ENCODE data around the gene GPR34.
"Not testable (repeated sequence)": the region's sequence is repeated elsewhere in the genome, so short reads cannot be mapped to it uniquely, and the experiment has no call there.

GPR34 gene, protein sequence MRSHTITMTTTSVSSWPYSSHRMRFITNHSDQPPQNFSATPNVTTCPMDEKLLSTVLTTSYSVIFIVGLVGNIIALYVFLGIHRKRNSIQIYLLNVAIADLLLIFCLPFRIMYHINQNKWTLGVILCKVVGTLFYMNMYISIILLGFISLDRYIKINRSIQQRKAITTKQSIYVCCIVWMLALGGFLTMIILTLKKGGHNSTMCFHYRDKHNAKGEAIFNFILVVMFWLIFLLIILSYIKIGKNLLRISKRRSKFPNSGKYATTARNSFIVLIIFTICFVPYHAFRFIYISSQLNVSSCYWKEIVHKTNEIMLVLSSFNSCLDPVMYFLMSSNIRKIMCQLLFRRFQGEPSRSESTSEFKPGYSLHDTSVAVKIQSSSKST

DNA sequence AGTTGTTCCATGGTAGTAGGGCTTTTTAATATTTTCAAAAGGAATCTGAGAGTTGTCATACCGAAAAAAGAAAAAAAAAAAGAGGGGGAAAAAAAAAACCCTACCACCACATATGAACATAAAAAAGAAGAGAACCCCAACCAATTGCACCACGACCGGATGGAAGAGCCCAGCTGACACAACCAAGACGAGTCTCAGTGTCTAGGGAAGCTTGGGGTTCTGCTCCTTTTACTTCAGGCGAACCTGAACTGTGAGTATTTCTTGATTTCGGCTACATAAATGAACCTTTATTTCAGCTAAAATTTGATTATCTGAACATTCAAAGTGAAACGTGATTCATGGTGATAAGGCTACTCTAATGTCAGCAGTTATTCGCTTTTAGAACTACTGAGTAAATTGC, at the start of gene GPR34:
Gene GPR34, plus strand, starts transcription at position 139 of the 400 bp plus-strand sequence. CDS start 6,661 bp downstream, outside the sequence.
- DNase-seq (ENCODE audit: low read depth in 2 of 2), result no peak

DNA sequence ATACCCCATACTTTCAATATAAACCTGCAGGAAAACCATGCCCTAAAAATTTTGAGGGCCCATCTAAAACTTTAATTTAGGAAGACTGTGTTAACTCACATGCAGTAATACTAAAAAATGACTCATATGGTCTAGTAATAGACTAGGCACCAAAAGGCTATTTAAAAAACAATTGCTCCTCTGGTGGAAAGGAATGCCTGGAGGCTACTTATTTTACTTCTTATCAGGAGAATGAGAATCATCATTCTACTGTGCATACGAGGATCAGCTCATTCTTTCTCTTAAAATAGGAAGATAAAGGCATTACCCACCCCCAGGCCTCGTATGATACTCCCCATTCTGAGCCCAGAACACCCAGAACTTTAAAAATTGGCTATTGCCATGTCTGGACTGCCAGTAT, 42.6 kb upstream of the GPR34 start:
- DNase-seq (ENCODE audit: low read depth in 2 of 2), result not testable (repeated sequence)

DNA sequence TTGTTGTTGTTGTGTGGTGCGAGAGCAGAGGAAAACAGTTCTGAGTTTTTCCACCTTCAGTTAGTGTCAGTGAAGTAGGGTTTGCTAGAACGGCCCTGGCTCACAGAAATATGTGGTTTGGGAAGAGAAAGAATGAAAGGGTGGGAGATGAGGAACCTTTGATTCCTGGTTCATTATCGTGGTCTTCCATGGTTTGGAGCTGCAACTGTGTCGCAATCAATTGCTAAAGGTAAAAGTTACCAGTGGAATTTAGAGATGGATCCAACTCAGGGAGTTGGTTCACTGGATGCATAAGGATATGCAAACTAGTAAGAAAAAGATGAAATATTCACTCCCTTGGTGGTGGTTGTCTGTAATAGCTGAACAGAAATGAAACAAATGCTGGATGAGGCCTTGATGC, 35.6 kb upstream of the GPR34 start:
- no peak for DNase-seq (ENCODE audit: low read depth in 2 of 2)

DNA sequence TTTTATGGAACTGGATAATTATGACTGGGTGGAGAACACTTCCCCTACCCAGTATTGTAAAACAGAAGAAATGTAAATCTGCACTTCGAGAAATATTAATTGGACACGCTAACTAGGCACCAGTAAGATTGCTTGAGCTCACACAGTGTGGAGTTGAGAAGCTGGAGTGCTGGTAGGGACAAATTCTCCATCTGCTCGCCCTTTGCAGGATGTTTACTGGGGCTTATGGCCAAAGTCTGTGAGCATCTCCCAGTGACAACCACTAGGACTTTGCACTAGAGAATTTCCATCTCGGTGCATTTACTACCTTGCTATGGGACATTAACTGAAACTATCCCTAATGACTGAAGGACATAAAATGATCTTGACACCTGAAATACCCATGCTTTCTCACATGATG, 33.7 kb upstream of the GPR34 start:
- no peak for DNase-seq (ENCODE audit: low read depth in 2 of 2)

DNA sequence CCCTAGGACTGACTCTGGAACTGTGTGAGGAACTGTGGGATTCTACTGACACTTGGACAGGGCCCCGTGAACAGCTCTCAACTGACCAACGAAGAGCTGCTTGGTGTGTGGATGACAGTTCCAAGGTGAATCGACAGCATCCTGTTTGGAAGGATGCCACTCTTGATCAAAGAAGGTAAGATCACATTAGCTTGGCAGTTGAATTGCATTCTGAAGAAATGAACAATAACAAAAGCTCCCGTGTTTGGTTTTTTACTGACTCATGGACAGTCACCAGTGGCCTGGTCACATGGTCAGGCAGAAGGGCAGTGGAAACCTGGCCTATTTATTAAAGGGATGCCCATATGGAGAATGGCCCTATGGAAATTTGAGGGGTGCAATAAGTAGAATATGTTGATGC, 33.1 kb upstream of the GPR34 start:
- no peak for DNase-seq (ENCODE audit: low read depth in 2 of 2)

DNA sequence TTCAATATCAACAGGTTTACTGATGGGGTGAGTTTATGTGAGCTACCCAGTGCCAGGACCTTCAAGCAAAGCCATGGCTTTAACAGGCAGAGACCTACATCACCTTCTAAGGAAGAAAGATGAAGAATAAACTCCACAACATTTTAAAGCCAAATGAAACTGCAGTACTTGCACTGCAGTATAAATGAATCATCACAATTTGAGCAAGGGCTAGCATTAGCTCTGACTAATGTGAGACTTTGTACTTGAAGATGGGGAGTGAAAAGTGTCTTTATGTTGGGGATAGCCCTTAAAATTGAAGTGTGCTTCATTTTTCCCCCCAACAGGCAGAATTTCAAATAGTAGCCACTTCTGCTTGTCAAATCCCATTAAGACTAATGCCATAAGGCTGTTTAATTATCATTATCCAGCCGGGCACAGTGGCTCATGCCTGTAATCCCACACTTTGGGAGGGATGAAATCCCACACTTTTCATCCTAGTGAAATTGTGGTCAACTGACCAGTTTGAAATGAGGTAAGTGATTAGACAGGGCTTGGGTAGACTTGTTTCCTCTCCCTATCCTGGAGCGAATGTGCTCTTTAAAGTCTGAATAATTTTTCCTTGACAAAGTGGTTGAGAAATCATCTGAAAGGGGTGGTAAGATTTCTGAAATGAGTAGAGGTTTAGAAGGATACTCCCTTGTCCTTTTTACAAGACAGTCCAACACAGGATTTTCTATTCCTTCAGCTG, 27.2 kb upstream of the GPR34 start:
- DNase-seq (ENCODE audit: low read depth in 2 of 2), result no peak

DNA sequence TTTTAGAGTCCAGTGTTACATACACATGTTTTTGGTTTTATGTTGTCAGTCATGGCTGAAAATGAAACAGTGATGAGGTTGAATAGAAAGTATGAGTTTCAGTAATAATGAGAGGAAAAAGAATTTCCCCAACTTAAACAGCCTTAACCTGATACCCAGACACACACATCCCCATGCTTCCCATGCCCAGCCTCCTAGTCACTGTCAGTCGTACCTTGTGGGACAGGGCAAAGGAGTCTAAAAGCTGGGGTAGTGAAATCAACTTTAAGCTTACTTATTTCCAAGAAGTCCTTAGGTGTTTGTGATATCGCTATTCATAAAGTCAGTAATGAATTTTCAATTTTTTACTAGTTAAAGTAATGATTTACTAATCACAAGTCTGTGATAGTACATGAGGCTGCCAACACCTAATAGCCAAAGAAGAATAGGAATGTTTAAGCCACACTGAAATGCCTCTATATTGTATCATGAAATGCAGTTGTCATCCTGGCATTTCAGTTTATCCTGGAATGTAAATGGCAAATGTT, 24.3 kb upstream of the GPR34 start:
- DNase-seq (ENCODE audit: low read depth in 2 of 2), result no peak

DNA sequence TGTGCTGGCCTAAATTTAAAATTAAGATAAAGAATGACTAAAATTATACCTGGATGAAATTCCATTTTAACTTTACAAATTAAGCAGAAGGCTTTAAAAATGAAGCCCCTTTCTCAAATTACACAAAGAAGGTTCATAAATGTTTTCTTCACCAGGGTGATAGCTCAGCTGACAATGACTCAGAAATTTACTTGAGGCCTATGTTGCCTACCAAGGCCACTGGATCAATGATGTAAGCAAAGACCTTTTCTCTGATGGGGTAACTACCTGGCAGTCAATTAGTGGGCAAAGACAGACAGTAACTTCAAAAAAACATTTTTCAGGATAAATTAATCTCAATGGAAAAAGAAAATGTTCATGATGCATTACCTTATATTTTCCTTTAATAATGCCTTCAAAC, 23.9 kb upstream of the GPR34 start:
- DNase-seq (ENCODE audit: low read depth in 2 of 2), result no peak

DNA sequence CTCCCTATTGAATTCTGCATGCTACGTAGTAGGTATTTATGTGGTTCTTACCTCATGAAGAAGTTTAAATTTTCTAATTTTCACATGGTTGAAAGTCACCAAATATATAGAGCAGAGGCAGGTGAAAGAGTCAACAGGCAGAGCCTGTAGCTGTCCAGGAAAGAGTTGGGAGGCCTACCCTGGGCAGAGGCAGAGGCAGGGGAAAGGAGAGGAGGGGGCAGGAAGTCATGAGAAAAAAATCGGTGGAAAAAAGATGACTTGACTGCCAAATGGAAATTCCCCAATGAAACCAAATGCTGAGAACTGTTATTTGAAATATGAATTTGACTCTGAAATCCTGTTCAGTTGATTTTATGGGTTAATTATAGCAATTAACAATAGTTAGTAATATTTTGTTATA, 23.1 kb upstream of the GPR34 start:
- DNase-seq (ENCODE audit: low read depth in 2 of 2), result no peak

DNA sequence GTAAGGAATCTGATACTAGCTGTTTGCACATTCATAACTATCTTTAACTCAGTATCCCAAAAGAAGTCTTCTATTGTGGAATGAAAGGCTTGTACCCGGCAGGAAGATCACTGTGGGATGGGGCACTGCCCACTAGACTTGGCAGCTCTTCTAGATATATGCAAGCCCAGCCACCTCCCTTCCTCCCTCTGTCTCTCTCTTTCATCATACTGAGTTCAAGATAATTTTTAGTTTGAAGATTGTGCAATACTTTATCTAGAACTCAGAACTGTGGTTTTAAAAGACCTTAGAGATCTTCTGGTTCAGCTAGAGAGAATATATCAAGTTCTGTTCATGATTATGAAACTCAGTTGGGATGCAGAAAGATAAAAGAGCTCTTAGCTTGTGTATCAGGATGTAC, 22.5 kb upstream of the GPR34 start:
- no peak for DNase-seq (ENCODE audit: low read depth in 2 of 2)

DNA sequence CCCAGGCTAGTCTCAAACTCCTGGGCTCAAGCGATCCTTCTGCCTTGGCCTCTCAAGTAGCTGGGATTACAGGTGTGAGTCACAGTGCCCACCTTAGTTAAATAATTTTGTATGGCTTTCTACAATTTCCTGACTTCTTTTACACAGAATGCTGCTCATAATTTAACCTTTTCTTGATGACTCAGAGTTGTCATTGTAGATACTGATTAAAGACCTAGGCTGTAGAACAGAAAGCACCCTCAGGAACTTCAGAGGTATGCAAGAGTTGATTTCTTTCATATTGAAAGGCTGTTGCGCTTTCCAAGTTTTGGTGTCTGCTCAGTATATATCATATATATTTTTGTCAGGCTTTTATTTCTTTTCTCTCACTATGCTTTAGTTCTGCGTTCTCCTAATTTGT, 21.1 kb upstream of the GPR34 start:
- no peak for DNase-seq (ENCODE audit: low read depth in 2 of 2)

DNA sequence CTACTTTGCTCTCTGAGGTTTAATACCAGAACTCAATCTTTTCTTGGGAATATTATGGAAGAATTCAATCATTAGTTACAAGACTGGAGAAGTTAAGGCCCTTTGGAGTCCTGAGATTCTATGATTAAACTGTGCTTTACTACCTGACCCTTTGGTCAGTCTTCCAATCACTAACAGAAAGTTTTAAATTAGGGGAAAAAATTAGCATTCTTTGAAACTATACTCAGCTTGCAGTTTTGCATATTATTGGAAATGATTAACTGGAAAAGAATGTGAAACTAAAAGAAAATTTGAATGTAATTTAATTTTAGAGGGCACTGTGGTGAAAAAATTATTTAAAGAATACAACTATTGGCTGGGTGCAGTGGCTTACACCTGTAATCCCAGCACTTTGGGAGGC, 18.7 kb upstream of the GPR34 start:
- DNase-seq (ENCODE audit: low read depth in 2 of 2), result no peak

DNA sequence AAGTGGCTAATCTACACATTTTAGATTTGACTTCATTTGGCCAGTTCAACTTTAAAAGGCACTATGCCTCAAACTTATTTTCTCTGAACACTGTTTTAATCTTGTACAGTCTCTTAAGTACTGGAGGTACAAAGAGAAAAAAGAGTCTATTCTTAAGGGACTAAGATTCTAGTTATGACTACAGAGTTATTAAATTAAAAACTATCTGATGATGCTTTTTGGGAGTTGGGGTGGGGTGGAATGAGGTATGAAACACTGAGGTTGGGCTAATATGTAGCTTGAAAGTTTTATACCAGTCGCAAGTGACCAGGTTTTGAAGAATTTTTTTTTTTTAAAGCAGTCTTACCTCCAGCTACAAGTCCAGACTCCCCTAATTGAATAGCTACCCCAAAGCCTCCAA, 17.7 kb upstream of the GPR34 start:
- no peak for DNase-seq (ENCODE audit: low read depth in 2 of 2)

DNA sequence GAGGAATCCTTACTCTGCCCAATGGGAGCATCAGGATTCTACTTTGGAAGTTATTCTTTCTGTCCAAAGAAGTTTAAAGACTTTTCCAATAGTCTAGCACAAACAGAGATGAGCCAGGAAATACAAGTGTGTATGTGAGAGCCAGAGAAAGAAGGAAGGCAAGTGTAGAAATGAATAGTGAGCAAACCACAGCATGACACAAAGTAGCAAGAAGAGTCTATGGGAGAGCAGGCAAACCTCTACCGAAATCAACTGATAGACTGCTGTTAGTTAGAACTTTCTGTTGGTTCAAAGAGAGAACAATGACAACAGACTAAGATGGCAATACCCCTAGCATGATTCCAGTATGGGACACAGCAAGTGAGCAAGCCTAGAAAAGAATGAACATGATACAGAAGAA, 16.1 kb upstream of the GPR34 start:
- no peak for DNase-seq (ENCODE audit: low read depth in 2 of 2)

DNA sequence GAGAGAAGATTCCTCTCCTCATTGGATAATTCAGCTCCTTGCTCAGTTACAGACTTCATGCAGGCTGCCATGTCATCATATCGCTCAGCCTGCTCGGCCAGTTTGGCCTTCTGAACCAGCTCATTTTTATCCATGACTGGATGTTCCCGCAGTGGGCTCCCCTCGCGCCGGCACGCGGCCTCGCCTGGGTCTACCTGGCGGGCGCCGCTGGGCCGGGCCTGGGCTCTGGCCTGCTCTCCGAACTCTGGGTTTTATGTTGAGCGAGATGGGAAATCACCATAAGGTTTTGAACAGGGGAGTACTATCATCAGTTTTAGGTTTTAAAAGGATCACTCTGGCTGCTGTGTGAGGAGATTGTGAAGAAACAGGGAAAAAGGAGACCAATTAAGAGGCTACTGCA, 12.4 kb upstream of the GPR34 start:
- DNase-seq (ENCODE audit: low read depth in 2 of 2), result not testable (repeated sequence)

DNA sequence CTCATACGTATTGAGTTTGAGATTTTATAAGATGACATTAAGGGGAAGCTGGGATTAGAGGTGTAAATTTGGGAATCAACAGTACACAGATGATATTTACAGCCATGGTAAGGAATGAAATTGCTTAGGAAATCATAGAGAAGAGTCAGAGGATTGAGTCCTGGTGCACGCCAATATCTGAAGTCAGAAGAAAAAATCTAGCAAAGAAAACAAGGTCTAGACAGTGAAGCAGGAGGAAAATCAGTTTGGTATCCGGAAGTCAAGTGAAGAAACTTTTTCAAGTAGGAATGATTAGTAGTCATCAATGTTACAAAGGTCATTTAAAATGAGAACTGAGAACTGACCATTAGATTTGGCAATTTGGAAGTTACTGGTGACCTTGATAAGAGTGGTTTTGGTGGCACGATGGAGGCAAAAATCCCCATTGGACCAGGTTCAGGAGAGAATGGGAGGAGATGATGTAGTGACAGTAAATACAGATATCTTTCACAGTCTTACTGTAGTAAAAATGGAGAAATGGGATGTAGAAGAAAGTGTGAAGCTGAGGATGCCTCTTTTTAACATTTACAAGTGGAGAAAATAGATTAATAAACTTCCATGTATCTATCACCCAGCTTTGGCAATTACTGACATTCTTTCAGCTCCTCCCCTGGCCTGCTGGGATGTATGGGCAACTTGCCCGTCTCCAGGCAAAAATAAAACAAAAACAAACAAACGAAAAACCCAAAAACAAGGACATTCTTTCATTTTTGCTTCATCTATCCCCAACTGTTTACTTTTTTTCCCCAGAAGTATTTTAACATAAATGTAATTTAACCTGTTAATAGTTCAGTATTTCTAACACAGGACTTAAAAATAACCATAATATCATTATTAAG, 11.4 kb upstream of the GPR34 start:
- DNase-seq (ENCODE audit: low read depth in 2 of 2), result no peak

DNA sequence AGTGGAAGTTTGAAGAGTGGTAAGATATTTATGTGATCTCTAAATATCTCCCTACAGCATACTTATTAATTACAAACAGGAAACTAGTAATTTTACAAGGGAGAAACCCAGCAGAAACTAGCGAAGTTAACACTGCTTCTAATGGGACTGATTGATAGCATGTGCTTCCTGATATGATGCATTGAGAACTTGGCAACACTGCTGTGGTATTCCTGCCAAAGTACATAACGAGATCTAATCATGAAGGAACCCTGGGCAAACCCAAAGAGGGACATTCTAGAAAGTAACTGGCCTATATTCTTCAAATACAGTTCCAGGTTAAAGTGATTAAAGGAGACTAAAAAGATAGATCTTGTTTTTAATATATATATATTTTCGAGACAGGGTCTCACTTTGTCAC, 4.6 kb upstream of the GPR34 start:
- DNase-seq (ENCODE audit: low read depth in 2 of 2), result no peak

DNA sequence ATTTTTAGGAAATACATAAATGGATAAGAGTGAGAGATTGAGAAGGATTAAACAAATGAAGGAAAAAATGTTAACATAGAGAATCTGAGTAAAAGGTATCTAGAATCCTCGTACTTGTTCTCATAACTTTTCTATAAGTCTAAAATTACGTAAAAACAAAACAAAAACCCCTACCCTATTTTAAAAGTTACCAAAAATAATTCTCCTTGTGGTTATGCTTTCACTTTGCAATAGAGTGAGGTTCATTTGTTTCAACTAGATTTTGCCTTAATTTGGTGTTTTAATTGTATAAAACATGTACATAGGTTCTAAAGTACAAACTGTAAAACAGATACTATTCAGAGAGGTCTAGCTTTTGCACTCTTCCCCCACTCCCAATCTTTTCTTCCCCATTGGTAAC, 3.8 kb upstream of the GPR34 start:
- DNase-seq (ENCODE audit: low read depth in 2 of 2), result no peak

DNA sequence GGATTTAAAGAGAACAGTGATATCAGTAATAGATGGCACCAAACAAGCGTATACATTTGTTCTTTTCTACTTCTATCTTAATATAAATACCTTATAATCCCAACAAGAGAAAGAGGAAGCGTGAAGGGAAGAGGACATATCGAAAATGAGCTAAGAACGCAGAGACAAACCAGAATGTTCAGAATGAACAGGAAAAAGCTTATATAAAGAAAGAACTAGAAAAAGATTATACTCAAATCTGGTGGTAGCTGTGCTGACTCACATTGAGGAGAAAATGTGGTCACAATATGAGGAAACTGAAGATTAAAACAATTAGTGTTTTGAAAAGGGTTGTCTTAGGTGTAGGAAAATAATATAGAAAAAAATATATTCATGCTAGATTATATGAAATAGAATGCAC, 2.0 kb upstream of the GPR34 start:
- DNase-seq (ENCODE audit: low read depth in 2 of 2), result no peak

DNA sequence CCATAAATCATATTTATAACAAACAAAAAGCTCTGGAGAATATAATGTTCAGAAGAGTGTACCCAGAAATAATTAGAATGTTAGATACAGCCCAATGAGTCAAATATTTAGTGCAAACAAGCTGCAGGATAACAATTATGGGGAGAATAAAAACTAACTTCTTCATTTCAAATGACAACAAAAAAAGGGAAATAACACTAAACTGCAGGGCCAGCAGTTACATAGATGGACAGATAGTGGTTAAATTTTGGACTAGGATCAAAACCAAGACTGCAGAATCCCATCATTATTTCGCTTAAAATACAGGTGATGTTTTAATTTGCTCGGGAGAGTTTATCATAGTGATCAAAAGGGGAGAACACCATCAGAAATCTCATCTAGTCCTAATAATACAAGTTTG, 617 bp upstream of the GPR34 start:
- DNase-seq (ENCODE audit: low read depth in 2 of 2), result no peak

DNA sequence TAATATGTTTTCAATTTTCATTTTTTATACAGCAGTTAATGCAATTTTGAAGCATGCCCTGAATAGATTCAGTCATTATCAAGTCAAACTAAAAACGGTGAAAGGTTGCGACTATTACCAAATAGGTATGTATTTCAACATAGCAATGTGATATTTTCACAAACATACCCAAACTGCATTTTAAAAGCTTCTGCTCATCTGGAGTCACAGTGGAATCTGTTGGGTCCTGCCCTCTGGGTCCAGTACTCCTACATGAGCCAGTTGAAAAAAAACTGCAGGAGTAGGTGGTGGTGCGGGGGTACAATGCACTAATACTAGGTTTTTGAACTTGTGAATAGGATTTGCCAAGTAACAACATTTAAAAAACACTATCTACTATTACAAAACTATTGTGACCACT, 938 bp downstream of the GPR34 start:
- no peak for DNase-seq (ENCODE audit: low read depth in 2 of 2)

DNA sequence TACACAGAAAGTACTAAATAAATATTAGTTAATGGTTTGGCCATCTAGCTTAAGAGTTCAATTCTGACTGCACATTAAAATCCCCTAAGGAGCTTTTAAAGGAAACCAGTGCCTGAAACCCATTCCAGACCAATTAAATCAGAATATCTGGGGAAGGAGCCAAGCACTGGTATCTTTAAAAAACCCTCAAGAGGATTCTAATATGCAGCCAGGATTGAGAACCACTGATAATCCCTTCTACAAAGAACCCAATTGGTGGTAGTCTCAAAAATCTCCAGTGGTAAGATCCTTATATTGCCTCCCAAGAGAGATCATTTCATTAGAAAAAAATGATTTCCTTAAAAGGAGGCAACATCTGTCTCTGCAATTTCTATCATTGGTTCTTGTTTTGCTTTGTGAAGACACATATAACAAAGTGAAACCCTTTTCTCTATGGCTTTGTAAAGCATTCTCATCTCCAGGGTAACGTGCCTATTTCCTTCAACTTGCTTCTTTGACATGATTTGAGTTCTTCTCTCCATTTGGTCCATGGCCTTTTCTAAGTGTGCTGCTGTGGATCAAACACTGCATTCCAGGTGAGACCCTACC, 3.5 kb downstream of the GPR34 start:
- no peak for DNase-seq (ENCODE audit: low read depth in 2 of 2)
